ENCODE results near the gene NTN4.
"Not testable (repeated sequence)": the region's sequence is repeated elsewhere in the genome, so short reads cannot be mapped to it uniquely, and the experiment has no call there.

The NTN4 gene

DNA sequence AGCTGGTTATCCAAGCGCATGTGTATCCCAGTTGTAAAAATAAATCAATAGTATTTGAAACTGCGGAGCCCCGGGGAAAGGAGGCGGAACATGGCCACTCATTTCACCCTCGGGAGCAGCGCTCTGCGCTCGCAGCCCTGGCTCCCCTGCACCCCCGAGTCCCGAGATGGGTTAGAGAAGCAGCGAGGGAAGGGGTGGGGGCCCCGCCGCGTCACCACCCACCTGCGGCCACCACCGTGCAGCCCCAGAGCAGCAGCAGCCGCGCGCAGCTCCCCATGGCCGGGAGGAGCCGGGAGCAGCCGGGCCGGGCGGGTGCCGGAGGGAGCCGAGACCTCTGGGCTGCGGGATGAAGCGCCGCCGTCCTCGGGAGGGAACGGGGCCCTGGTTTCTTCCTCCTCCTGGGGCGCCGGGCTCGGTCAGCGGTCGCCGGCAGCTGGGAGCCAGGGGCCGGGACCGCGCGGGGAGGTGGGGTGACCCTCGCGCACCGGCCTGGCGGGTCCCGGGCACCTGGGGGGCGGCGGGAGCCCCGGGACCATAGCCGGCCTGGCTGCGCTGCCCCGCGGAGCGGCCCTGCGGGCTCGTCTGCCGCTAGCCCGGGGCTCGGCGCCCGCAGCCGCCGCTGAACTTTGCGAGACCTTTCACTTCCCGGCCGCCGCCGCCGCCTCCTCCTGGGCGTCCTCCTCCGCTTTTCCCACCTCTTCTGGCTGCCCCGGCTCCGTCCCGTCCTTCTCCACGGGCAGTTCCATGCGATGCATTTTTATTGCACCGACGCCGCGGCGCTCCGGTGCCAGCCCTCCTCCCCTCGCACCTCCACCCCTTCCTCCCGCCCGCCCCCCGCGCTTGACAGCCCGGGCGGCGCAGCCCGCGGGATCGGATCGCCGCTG is at the start of gene NTN4:
Gene NTN4, minus strand, starts transcription at position 732 of the 884 bp plus-strand sequence. Its CDS starts 455 bp downstream, at position 277.
- FAIRE-seq (no peak), DNase-seq (ENCODE audit: insufficient read length, low spot score) (peak; percentile 19)

GRCh38 chr12:95838125-95838524 is 47.6 kb upstream of the NTN4 start:
- FAIRE-seq: no peak
- DNase-seq (ENCODE audit: insufficient read length, low spot score): no peak

GRCh38 chr12:95837240-95838038 is 46.9 kb upstream of the NTN4 start:
- no peak for DNase-seq (ENCODE audit: insufficient read length, low spot score)
- no peak for FAIRE-seq

DNA sequence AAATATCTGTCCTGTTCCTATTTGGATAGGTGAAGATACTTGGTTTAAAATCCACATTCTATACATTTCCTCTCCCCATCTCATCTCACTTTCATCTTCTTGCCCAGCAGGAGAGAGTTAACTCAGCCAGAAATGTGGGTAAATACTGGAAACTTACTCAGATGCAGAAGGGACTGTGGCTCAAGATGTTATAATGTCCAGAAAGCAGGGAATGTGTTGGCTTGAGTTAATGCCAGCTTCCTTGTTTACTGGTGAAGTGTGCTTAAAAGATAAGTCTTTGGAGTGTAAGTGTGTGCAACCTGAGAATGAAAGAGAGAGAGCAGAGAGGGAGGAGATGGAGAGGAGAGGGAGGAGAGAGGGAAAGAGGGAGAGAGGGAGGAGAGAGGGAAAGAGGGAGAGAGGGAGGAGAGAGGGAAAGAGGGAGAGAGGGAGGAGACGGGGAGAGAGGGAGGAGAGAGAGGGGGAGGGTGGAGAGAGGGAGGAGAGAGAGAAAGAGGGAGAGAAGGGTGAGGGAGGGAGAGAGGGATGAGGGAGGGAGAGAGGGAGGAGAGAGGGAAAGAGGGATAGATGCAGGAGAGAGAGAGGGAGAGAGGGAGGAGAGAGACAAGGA is 46.2 kb upstream of the NTN4 start:
- DNase-seq (ENCODE audit: insufficient read length, low spot score): no peak
- FAIRE-seq: no peak

GRCh38 chr12:95836185-95836609 is 45.6 kb upstream of the NTN4 start:
- DNase-seq (ENCODE audit: insufficient read length, low spot score) (no peak), FAIRE-seq (no peak)

GRCh38 chr12:95834572-95834971 is 44.0 kb upstream of the NTN4 start:
- no peak for FAIRE-seq
- no peak for DNase-seq (ENCODE audit: insufficient read length, low spot score)

- no peak for DNase-seq (ENCODE audit: insufficient read length, low spot score)
- FAIRE-seq: no peak
These were observed 39.9 kb upstream of the NTN4 start for GRCh38 chr12:95830335-95831089.

GRCh38 chr12:95829395-95829794 is 38.8 kb upstream of the NTN4 start:
- DNase-seq (ENCODE audit: insufficient read length, low spot score): no peak
- FAIRE-seq: no peak

GRCh38 chr12:95820096-95820703 is 29.6 kb upstream of the NTN4 start:
- no peak for FAIRE-seq
- DNase-seq (ENCODE audit: insufficient read length, low spot score): peak; percentile 62

DNA sequence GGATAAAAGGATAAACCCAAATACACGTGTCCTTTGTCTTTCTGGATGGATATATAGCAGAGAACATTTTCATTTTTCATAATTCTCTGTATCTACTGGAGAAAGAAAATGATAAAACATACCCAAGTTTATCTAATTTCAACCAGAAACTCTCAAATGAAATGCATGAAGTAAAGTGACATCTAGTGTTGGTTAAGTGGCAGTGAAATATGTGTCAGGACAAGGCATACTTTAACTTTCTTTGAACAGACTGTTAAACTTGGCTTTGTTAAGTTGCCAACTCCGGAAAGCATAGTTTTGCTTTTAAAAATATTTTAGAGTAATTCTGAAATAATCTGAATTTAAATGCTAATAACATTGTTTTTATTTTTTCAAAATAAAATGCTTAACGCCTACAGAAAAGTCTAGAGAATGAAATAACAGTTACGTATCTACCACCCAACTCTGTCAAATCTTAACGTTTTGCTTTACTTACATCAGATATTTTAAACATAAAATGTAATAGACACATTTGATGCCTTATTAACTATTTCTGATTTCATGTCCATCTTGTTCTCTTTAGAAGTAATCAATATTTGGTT is 25.2 kb upstream of the NTN4 start:
- DNase-seq (ENCODE audit: insufficient read length, low spot score) (peak; percentile 45), FAIRE-seq (no peak)

GRCh38 chr12:95812155-95812554 is 21.6 kb upstream of the NTN4 start:
- DNase-seq (ENCODE audit: insufficient read length, low spot score); FAIRE-seq: not testable (repeated sequence)

GRCh38 chr12:95810411-95810810 is 19.8 kb upstream of the NTN4 start:
- DNase-seq (ENCODE audit: insufficient read length, low spot score) (no peak), FAIRE-seq (no peak)

DNA sequence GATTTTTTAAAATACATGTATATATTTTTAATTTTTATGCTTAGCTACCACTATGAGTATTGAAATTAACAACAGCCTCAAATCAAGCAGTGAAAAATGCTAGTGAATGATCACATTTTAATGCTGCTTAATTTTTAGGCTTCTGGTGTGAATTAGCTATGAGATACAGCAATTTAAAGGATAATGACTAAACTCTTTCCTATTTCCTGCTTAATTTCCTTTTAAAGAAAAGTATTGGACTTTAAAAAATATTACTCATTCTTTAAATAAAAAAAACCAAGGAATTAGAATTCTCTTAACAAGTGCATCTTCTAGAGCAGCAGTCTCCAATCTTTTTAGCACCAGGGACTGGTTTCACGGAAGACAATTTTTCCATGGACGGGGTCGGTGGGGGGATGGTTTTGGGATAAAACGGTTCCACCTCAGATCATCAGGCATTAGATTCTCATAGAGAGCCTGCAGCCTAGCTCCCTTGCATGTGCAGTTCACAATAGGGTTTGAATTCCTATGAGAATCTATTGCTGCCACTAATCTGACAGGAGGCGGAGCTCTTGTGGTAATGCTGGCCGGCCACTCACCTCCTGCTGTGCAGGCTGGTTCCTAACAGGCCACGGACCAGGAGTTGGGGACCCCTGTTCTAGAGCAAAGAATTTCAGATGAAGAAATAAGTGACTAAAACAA is 18.6 kb upstream of the NTN4 start:
- DNase-seq (ENCODE audit: insufficient read length, low spot score) (no peak), FAIRE-seq (no peak)

DNA sequence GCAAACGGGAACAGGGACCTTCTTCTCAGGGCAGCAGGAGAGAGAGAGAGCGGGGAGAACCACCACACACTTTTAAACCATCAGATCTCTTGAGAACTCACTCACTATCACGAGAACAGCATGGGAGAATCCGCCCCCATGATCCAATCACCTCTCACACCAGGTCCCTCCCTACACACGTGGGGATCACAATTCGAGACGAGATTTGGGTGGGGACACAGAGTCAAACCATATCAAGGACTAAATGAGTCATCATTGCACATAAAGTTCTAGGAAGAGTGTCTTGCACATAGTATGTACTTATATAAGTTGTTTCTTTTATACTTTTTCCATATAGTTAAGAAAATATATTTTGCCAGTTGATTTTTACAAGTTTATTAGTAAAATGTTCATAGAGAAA is 17.6 kb upstream of the NTN4 start:
- FAIRE-seq (no peak), DNase-seq (ENCODE audit: insufficient read length, low spot score) (no peak)

DNA sequence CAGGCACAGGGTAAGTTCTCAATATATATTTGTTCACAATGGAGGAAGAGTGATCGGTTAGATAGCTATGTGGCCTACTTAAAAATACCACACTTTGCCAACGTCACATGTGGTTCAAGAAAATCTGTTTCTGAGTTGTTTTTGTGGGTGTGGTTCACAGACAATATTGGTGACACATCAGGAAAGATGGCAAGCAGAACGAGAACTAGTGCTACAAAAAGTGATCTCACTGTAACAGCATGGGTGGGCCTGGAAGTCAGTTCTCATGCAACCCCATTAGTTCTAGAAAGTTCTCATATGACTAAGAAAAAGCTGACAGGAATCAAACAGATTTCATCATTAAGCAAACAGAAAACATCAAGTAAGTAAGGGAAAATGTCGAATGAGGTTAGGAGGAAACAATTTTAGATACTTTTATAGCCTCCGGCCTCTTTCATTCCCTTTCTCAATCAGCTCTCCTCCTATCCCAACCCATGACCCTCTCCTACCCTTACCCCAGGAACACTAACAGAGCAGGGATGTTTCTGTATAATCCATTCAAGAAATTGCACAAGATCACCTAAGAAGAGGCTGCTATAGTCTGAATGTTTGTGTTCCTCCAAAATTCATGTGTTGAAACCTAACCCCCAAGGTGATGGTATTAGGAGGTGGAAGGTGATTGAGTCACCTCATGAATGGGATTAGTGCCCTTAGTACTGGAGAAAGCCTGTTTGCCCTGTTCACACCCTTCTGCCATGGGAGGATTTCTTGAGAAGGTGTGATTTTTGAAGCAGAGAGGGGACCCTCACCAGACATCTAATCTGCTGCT is 15.5 kb upstream of the NTN4 start:
- FAIRE-seq: peak; percentile 66
- DNase-seq (ENCODE audit: insufficient read length, low spot score): peak; percentile 65

DNA sequence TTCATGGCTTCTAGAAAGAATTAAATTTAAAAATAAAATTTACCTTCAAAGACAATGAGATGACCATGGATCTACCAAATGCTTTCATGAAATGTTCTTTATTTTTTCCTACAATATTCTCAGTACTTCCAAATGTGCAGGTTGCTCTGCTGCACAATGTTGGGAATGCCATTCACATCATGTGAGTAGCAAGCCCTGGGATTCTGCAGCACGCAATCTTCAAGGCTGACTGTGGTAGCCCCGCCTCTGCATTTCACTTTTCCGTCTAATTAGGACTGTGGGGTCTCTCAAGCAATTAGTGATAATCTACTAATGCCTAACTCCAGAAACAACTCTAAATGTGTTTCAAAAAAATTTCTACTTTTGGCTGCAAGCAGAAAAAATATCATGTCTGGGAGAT is 13.7 kb upstream of the NTN4 start:
- DNase-seq (ENCODE audit: insufficient read length, low spot score) (no peak), FAIRE-seq (no peak)

- FAIRE-seq (no peak), DNase-seq (ENCODE audit: insufficient read length, low spot score) (no peak)
These were observed 13.3 kb upstream of the NTN4 start for GRCh38 chr12:95803817-95804216.

DNA sequence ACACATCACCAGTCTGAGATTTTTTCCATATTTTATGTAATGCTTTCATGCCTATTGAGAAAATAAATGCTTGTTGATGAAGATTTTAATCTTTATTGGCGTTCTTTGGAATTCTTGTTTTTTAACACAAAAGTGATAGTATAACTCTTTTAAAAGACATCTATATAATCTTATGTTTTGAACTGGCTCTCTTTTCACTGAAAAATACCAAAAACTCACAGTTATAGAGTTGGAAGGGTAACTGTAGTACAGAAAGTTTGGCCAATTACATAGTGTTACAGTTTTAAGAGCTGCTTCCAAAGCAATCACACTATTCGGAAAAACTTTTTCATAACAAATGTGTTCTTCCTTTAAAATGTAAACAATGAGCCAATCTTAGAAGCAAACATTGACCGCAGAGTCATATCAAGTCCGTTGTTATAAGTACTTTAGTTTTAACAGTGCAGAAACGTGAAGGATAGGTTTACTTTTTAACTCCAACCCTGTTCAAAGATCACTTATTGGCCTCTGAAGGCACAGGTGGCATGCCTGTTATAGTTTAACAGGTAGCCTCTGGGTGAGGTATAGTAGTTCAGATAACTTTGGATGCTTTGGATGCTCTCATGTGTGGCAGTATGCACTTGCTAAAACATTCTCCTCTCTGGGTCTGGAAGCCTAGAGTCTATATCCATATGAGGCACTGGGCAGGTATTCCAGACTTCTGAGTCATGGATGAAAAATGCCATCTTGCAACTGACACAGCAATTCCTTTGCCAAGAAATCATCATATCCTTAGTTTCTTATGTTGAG is 12.1 kb upstream of the NTN4 start:
- FAIRE-seq: peak; percentile 86
- DNase-seq (ENCODE audit: insufficient read length, low spot score): peak; percentile 71
